SK-N-MC (cell line): Measurements from ENCODE around the gene PSG6.
"Not testable (repeated sequence)": the region's sequence is repeated elsewhere in the genome, so short reads cannot be mapped to it uniquely, and the experiment has no call there.

ENCODE experiments used
- DNase-seq: peaks from one replicate; pipeline ENCODE4 v3.0.0-alpha.2; 2011; ENCODE audit warnings: low read depth, low spot score
- H3K27ac ChIP-seq: fragments of 200-600 bp; sonication (generic); 2 replicates; pipeline ENCODE4 v1.5.1; 2016; ENCODE audit warnings: mixed run types
- H3K36me3 ChIP-seq: fragments of 200-600 bp; sonication (generic); 2 replicates; pipeline ENCODE4 v1.6.1; 2017; ENCODE audit warnings: antibody characterized with exemption, low read length, mixed read lengths; ENCODE audit not compliant: insufficient read depth
- H3K4me3 ChIP-seq: fragments of 200-600 bp; sonication (generic); 2 replicates; pipeline ENCODE4 v1.5.1; 2016
- H3K9ac ChIP-seq: fragments of 200-600 bp; sonication (generic); 2 replicates; pipeline ENCODE4 v1.8.0; 2017; ENCODE audit warnings: mixed run types, mixed read lengths; ENCODE audit not compliant: insufficient read length
- H3K9me3 ChIP-seq: fragments of 200-600 bp; sonication (generic); 2 replicates; pipeline ENCODE4 v1.6.1; 2017; ENCODE audit warnings: low read depth, mild to moderate bottlenecking, antibody characterized with exemption, low read length, moderate library complexity, mixed read lengths
- EZH2 ChIP-seq: fragments of 200-600 bp; sonication (generic); IDR thresholded peaks from one replicate; pipeline ENCODE4 v1.6.1; 2017; ENCODE audit warnings: antibody characterized with exemption
- FOXP2 ChIP-seq: optimal IDR thresholded peaks from 2 replicates; pipeline ENCODE3; 2011; ENCODE audit warnings: mild to moderate bottlenecking, moderate library complexity; ENCODE audit not compliant: insufficient read depth; ENCODE audit errors: extremely low read length, control extremely low read depth
- POLR2AphosphoS5 ChIP-seq: IDR thresholded peaks from 2 replicates; pipeline ENCODE4 v1.6.1; 2012; ENCODE audit warnings: mild to moderate bottlenecking, low read depth, low read length, borderline replicate concordance

The PSG6 gene

DNA sequence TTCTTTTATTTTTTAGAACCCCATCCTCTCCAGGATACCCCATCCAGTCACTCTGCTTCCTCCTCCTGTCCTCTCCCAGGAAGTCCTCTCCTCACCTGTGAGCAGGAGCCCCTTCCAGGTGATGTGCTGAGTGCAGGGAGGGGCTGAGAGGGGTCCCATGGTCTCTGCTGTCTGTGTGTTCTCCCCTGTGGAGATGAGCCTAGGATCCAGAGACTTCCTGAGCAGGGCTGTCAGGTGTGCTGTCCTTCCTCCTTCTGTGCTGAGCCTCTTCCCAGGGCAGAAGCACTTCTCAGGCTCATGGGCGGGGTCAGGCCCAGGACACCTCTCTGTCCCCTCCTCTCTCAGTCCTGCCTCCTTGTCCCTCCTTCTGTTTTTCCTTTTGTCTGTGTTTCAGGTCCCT lies at the start of gene PSG6:
TSS of gene PSG6 (minus strand) at position 261 of the 400 bp plus-strand sequence. CDS start at position 159, 102 bp downstream.
- not testable (repeated sequence) for H3K9ac ChIP-seq, H3K36me3 ChIP-seq, DNase-seq, H3K27ac ChIP-seq, H3K9me3 ChIP-seq, H3K4me3 ChIP-seq

DNA sequence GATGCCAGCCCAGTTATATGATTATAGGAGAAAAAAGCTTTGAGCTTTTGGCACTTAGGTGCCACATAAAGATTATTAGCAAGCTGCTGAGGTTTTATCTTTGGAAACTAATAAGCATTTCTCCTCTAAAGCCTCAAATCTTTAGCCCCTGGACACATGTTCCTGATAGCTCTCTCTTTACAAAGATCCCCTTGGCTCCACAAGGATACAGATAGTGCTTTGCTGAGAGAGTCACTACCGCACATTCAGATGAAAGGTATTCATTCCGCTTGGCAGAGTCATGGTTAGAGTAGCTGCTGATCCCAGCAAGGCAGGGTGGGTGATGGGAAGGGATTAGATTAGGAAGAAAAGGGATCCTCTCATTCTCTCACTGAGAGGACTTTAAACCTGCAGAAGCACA lies 47.5 kb upstream of the PSG6 start:
- TF ChIP-seq FOXP2 (no peak), POLR2AphosphoS5 (no peak), EZH2 (no peak)
- H3K9me3 ChIP-seq = no peaks in the 10 kb centered on the region
- no peak overlapping the region for H3K4me3 ChIP-seq
- no peak for DNase-seq
- no peak overlapping the region for H3K9ac ChIP-seq
- H3K27ac ChIP-seq = no peak overlapping the region
- no peaks in the 10 kb centered on the region for H3K36me3 ChIP-seq

DNA sequence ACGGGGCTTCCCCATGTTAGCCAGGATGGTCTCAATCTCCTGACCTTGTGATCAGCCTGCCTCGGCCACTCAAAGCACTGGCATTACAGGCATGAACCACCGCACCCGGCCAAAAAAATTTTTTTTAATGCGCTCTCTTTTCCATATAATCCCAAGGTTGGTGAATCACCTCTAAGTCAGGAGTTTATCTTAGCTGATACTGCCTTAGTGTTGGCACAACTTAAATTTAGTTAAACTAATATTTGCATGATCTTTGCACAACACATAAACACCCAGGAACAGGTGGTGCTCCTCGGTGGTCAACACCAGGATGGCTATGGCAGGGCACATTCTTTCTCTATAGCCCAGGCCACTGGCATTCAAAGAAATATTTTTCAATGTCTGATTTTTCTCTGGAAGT lies 43.4 kb upstream of the PSG6 start:
- no peak for DNase-seq
- TF ChIP-seq FOXP2 (no peak), EZH2 (no peak), POLR2AphosphoS5 (no peak)
- Histone ChIP-seq H3K27ac (no peak overlapping the region), H3K36me3 (no peaks in the 10 kb centered on the region), H3K9me3 (no peaks in the 10 kb centered on the region), H3K9ac (no peak overlapping the region), H3K4me3 (no peak overlapping the region)

- not testable (repeated sequence) for H3K9me3 ChIP-seq, H3K36me3 ChIP-seq, H3K27ac ChIP-seq, DNase-seq, H3K4me3 ChIP-seq, H3K9ac ChIP-seq
Measured at GRCh38 chr19:42952126-42952525, 34.4 kb upstream of the PSG6 start.

DNA sequence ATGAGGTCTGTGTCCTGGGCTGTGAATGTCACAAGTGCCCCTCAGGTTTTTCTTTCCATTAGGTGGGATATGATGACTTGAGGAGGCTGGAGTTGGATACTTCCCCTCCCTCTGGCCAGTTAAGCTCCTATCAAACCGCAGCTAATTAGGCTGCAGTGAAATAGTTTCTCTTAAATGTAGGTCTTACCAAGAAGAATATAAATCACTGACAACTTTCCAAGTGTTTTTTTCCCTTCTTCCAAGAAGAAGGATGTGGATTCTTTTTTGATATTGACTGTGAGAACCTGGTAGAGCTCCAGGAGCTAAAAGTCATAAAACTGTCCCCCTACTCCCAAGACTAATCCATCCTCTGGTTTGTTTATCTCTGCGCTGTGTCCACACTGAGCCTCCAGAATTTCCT lies 33.8 kb upstream of the PSG6 start:
- H3K9ac ChIP-seq, H3K4me3 ChIP-seq, H3K36me3 ChIP-seq, DNase-seq, H3K27ac ChIP-seq, H3K9me3 ChIP-seq: not testable (repeated sequence)

DNA sequence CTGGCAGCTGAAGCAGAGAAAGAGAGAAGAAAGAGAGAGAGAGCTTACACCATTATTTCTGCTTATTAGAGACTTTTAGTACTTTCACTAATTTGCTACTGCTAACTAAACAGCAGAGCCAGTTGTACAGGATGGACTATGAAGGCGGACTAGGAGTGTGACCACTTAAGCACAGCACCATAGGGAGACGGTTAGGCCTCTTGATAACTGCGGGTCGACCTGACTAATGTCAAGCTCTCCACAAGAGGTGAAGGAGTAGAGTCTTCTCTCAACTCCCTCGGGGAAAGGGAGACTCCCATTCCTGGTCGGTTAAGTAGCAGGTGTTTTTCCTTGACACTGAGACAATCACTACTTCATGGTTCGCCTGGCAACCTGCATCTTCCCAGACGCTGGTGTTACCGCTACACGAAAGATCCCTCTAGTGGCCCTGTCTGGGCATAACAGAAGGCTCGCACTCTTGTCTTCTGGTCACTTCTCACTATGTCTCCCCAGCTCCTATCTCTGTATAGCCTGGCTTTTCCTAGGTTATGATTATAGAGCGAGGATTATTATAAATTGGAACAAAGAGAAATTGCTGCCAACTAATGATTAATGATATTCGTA lies 24.6 kb upstream of the PSG6 start:
- H3K9me3 ChIP-seq = no peaks in the 10 kb centered on the region
- DNase-seq = no peak
- no peak overlapping the region for H3K9ac ChIP-seq
- H3K36me3 ChIP-seq = no peaks in the 10 kb centered on the region
- no peak overlapping the region for H3K4me3 ChIP-seq
- no peak for TF ChIP-seq EZH2
- no peak for TF ChIP-seq FOXP2
- no peak for TF ChIP-seq POLR2AphosphoS5
- no peak overlapping the region for H3K27ac ChIP-seq

DNA sequence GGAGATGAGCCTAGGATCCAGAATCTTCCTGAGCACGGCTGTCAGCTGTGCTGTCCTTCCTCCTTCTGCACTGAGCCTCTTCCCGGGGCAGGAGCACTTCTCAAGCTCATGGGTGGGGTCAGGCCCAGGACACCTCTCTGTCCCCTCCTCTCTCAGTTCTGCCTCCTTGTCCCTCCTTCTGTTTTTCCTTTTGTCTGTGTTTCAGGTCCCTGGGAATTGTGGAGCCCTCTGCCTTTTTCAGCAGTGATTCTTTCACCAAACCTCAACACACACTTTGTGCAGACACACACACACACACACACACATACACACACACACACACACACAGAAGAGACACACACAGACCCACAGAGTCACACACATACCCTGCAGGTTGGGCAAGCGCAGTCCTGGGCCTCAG lies 19.4 kb upstream of the PSG6 start, which contains the start of gene PSG7:
TSS of gene PSG7 (minus strand) at position 101 of the 400 bp plus-strand sequence. CDS start 131 bp downstream, outside the sequence.
- not testable (repeated sequence) for DNase-seq, H3K27ac ChIP-seq, H3K4me3 ChIP-seq, H3K36me3 ChIP-seq, H3K9ac ChIP-seq, H3K9me3 ChIP-seq

- H3K4me3 ChIP-seq, H3K36me3 ChIP-seq, H3K27ac ChIP-seq, DNase-seq, H3K9me3 ChIP-seq, H3K9ac ChIP-seq: not testable (repeated sequence)
Measured at GRCh38 chr19:42934726-42935125, 17.0 kb upstream of the PSG6 start.

- DNase-seq, H3K27ac ChIP-seq, H3K36me3 ChIP-seq: not testable (repeated sequence)
Measured at GRCh38 chr19:42934183-42934582, 16.5 kb upstream of the PSG6 start.

GRCh38 chr19:42933412-42933811 lies 15.7 kb upstream of the PSG6 start:
- H3K36me3 ChIP-seq, H3K27ac ChIP-seq, DNase-seq, H3K4me3 ChIP-seq, H3K9ac ChIP-seq, H3K9me3 ChIP-seq: not testable (repeated sequence)

More at GRCh38 chr19:42934183-42934582, 16.5 kb upstream of the PSG6 start:
- H3K9ac ChIP-seq, H3K9me3 ChIP-seq, H3K4me3 ChIP-seq: not testable (repeated sequence)

GRCh38 chr19:42932485-42933101 lies 14.9 kb upstream of the PSG6 start:
- not testable (repeated sequence) for H3K9me3 ChIP-seq, H3K27ac ChIP-seq, H3K36me3 ChIP-seq, H3K4me3 ChIP-seq, DNase-seq, H3K9ac ChIP-seq

- H3K4me3 ChIP-seq, DNase-seq, H3K36me3 ChIP-seq, H3K9ac ChIP-seq, H3K27ac ChIP-seq, H3K9me3 ChIP-seq: not testable (repeated sequence)
Measured at GRCh38 chr19:42930214-42930613, 12.5 kb upstream of the PSG6 start.
